HG03439 (cell line): ENCODE measurements around the gene PTPRE.
A peak's percentile ranks its signal among the peaks of the same experiment; 100 is the strongest.

Experiments used
- ATAC-seq: cut with Tn5 transposase; IDR thresholded peaks from one replicate; pipeline ENCODE4 v1.9.1; 2021; ENCODE audit warnings: mild to moderate bottlenecking, moderate library complexity; ENCODE audit not compliant: unreplicated experiment

PTPRE gene

GRCh38 chr10:127997271-127997670 lies 90.4 kb downstream of the PTPRE start:
- no peak for ATAC-seq

GRCh38 chr10:127997937-127998336 lies 91.0 kb downstream of the PTPRE start:
- ATAC-seq: no peak

- ATAC-seq: no peak
Measured at GRCh38 chr10:127998501-127999144, 91.7 kb downstream of the PTPRE start.

- no peak for ATAC-seq
Measured at GRCh38 chr10:127999297-128000129, 92.6 kb downstream of the PTPRE start.

GRCh38 chr10:128000471-128001362 lies 93.8 kb downstream of the PTPRE start:
- no peak for ATAC-seq

- ATAC-seq: no peak
Measured at GRCh38 chr10:128001363-128001745, 94.5 kb downstream of the PTPRE start.

GRCh38 chr10:128001849-128002248 lies 94.9 kb downstream of the PTPRE start:
- no peak for ATAC-seq

GRCh38 chr10:128003521-128003920 lies 96.6 kb downstream of the PTPRE start:
- ATAC-seq: no peak

- ATAC-seq: no peak
Measured at GRCh38 chr10:128005858-128006257, 99.0 kb downstream of the PTPRE start.

- no peak for ATAC-seq
Measured at GRCh38 chr10:128007056-128007455, 100.2 kb downstream of the PTPRE start.

GRCh38 chr10:128007971-128008370 lies 101.1 kb downstream of the PTPRE start:
- no peak for ATAC-seq

GRCh38 chr10:128008521-128009250 lies 101.8 kb downstream of the PTPRE start:
- no peak for ATAC-seq

- no peak for ATAC-seq
Measured at GRCh38 chr10:128009372-128010126, 102.6 kb downstream of the PTPRE start.

- ATAC-seq: peak; percentile 88
Measured at GRCh38 chr10:128011059-128011979, 104.4 kb downstream of the PTPRE start.

GRCh38 chr10:128013626-128014025 lies 106.7 kb downstream of the PTPRE start:
- no peak for ATAC-seq

- ATAC-seq: no peak
Measured at GRCh38 chr10:128014236-128014635, 107.3 kb downstream of the PTPRE start.

- no peak for ATAC-seq
Measured at GRCh38 chr10:128016423-128017060, 109.6 kb downstream of the PTPRE start.

- ATAC-seq: no peak
Measured at GRCh38 chr10:128017822-128018221, 110.9 kb downstream of the PTPRE start.
